Midbrain (tissue), 1 donor: ENCODE results near the gene CCDC59.

Experiments used
- DNase-seq: peaks from one replicate; lab custom pipeline; 2025; lab: John Stamatoyannopoulos, UW

The CCDC59 gene

DNA sequence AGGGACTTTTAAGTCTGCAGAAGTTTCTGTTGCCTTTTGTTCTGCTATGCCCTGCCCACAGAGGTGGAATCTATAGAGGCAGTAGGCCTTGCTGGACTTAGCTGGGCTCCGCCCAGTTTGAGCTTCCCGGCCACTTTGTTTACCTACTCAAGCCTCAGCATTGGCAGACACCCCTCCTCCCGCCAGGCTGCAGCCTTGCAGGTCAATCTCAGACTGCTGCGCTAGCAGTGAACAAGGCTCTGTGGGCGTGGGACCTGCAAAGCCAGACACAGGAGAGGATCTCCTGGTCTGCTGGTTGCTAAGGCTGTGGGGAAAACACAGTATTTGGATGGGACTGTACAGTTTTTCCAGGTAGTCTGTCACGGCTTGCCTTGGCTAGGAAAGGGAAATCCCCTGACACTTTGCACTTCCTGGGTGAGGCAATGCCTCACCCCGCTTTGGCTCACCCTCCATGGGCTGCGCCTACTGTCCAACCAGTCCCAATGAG lies 43.7 kb downstream of the CCDC59 start:
- no peak for DNase-seq
